GM19035 (cell line): ENCODE results near the gene GSTM1.

Experiments
- ATAC-seq: cut with Tn5 transposase; IDR thresholded peaks from one replicate; pipeline ENCODE4 v1.9.1; 2021; ENCODE audit not compliant: unreplicated experiment

GSTM1 gene

GRCh38 chr1:109687641-109688499 is at the start of gene GSTM1:
GSTM1 (plus strand) TSS chr1:109687817; CDS start chr1:109687874, 57 bp downstream.
- ATAC-seq = peak; percentile 93

- no peak for ATAC-seq
Observed at GRCh38 chr1:109639063-109639840, 48.4 kb upstream of the GSTM1 start.

GRCh38 chr1:109639841-109640184 is 47.8 kb upstream of the GSTM1 start:
- no peak for ATAC-seq

DNA sequence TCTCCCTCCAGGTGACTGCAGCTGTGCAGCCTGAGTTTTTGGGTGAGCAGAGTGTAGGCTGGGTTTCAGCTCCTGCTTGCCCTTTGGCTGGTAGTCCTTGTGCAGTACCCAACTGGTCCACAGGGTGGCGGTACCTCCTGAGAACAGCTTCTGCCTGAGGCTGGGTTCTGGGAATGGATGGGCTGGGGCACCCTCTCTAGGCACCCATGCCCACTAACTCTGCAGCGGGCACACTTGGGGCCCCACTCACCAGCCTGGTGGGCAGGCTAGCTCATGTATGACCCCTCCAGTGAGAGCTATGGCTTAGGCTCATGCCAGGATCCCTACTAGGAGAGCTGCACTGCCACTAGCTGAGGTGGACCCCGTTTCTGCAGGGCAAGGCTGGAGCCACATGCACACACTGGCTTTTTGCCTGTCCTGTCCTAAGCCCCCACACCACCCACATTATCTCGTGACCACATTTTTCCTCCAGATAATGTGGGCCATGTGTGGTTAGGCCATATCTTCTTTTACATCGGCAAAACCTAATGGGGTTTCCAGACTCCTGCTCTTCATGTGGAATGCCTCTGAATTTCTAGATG is 47.2 kb upstream of the GSTM1 start:
- peak; percentile 72 for ATAC-seq

- ATAC-seq = no peak
Observed at GRCh38 chr1:109641078-109641740, 46.4 kb upstream of the GSTM1 start.

GRCh38 chr1:109641861-109642260 is 45.8 kb upstream of the GSTM1 start:
- no peak for ATAC-seq

- ATAC-seq = no peak
Observed at GRCh38 chr1:109642626-109643025, 45.0 kb upstream of the GSTM1 start.

- ATAC-seq = peak; percentile 83
Observed at GRCh38 chr1:109643385-109644230, 44.0 kb upstream of the GSTM1 start.

- no peak for ATAC-seq
Observed at GRCh38 chr1:109644670-109645069, 42.9 kb upstream of the GSTM1 start.

DNA sequence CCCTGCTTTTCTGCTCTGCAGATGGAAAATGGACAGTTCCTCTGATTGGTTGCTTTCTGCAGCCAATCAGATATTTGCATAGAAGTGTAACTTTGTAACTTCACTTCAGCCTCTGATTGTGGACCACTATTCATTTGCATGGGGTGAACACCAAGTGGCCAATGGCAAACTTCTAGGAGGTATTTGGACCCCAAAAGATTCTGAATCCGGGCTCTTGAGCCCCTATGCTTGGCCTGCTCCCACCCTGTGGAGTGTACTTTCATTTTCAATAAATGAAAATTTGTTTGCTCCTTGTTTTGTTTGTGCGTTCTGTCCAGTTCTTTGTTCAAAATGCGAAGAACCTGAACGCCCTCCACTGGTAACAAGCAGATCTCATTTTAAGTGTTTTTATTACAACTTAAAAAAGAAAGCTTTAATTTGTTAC is 38.1 kb upstream of the GSTM1 start:
- ATAC-seq = no peak

GRCh38 chr1:109650609-109651008 is 37.0 kb upstream of the GSTM1 start:
- ATAC-seq = no peak

DNA sequence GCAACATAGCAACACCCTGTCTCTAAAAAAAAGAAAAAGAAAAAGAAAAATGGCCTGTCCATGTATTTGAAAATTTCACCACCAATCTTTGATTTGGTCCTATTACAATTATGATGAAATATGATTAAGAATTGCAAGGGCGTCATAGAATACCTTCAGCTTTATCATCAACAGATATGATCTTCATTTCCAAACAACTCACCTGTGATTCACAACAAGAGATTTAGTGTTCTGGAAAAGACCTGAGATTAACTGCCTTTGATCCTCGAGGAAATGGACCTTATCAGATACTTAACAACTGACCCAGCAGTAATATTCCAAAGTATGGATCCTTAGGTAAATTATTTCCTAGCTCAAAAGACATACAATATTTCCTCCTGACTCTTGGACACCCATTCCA is 35.2 kb upstream of the GSTM1 start:
- no peak for ATAC-seq

DNA sequence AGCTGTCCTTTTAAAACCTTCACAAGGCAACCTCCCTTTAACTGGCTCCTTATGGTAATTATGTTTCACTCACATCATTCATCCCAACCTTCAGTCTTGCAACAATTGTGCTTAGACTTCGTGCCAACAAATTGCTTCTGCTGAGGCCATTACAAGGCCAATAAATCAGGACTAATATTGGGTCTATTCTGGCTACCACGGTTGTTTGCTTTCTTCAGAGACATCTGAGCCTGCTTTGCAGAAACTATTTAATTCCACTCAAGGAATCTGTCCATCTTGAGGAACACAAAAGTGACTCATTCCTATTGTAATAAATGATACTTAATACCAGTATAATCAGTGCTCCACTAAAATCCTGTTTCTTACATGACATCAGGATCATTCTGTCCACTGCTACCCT is 34.3 kb upstream of the GSTM1 start:
- no peak for ATAC-seq

DNA sequence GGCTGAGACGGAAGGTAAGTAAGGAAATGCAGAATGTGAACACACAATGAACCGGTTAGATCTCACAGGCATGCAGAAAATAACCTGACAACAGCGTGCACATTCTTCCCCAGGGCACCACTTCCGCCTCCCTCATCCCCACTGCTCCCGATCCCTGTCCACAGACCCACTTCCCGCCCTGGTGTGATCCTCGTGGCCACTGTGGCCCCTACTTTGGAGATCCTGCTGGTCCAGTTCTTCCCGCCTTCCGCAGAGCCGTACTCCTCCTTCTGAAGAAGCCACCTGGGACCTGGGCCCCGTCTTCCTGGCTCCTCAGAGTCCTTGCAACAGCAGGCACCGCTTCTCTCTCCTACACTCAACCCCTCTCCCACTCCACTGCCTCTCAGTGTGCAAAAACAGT is 33.1 kb upstream of the GSTM1 start:
- ATAC-seq = no peak

- ATAC-seq = peak; percentile 93
Observed at GRCh38 chr1:109655615-109656519, 31.8 kb upstream of the GSTM1 start, which contains the start of gene GSTM4. GSTM4 (plus strand) TSS chr1:109656099; CDS start chr1:109656390, 291 bp downstream.

DNA sequence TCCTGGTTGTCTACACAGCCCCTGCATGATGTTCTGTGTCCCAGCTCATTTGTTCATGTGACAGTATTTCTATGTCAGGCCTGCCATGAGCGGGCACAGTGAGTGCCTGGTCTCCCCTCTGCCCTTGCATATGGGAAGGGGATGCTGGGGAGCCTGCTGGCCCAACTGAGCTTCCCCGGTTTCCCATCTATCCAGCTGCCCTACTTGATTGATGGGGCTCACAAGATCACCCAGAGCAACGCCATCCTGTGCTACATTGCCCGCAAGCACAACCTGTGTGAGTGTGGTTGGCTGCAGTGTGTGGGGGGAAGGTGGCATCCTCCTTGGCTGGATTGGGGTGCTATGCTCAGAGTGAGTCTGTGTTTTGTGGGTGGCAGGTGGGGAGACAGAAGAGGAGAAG is 30.2 kb upstream of the GSTM1 start:
- no peak for ATAC-seq

GRCh38 chr1:109657970-109658369 is 29.6 kb upstream of the GSTM1 start:
- no peak for ATAC-seq

GRCh38 chr1:109658533-109659042 is 29.0 kb upstream of the GSTM1 start:
- ATAC-seq = no peak

GRCh38 chr1:109659145-109659544 is 28.5 kb upstream of the GSTM1 start:
- ATAC-seq = no peak
